CD4-positive, alpha-beta T cell treated with Interleukin-6 for 4 hours (primary cell): ENCODE data around the gene FRA10AC1.
"Not testable (repeated sequence)": the region's sequence is repeated elsewhere in the genome, so short reads cannot be mapped to it uniquely, and the experiment has no call there.

Experiments
- DNase-seq: peaks from one replicate; pipeline ENCODE4 v3.0.0-alpha.2; 2020; ENCODE audit warnings: mixed read lengths

Gene FRA10AC1

DNA sequence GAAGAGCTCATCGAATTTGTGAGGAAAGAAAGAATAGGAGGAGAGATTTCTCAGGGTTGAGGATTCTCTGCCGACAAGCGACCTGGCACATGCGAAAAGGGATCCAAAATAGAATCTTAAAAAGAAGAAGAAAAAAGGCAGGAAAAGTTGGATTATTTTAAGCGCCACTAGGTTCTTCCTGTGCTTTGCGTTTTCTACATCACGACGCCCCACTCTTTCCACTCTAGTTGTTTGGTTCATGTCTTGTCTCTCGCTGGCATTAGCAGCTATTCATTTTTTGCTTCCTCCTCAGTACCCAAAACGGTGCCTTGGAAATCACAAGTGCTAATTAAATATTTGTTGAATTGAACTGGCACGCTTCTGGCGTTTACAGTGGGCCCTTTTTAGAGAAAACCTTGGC is 674 bp upstream of the FRA10AC1 start:
- peak; percentile 5 for DNase-seq

DNA sequence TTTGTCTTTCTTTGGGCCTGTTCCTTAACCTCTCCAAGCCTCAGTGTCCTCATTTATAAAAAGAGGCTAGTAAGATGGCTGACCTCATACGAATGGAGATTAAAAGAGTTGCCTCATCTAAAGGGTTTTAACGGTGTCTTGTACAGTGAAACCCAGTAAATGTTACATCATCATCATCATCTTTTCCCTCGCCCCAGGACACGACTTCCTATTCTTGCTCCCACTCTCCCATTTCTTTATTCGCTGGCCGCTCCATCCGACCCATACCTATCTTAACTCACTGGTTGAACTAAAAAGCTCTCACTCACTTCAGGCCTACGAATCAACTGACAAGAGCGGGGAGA is 554 bp downstream of the FRA10AC1 start:
- DNase-seq, result no peak

DNA sequence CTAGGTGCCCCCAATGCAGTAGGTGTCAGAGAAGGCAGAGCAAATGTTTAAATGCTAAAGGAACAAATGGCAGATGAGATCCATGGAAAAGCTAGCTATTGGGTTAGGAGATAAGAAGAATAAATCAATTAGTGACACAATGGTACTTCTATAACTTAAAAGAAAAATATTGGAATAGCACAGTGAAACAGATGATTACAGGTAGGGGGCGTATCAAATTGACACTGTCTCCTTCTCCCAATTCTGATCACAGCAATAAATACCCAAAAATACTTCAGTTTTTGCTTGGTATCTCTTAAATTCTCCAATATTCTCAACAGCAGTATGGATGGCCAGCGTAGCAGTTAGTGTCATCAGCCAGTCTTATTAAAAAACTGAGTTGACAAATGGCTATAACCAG is 5.2 kb downstream of the FRA10AC1 start:
- no peak for DNase-seq

DNA sequence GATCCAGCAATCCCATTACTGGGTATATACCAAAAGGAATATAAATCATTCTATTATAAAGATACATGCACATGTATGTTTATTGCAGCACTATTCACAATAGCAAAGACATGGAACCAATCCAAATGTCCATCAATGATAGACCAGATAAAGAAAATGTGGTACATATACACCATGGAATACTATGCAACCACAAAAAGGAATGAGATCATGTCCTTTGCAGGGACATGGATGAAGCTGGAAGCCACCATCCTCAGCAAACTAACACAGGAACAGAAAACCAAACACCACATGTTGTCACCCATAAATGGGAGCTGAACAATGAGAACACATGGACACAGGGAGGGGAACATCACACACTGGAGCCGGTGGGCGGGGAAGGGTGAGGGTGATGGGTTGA is 5.8 kb downstream of the FRA10AC1 start:
- not testable (repeated sequence) for DNase-seq

DNA sequence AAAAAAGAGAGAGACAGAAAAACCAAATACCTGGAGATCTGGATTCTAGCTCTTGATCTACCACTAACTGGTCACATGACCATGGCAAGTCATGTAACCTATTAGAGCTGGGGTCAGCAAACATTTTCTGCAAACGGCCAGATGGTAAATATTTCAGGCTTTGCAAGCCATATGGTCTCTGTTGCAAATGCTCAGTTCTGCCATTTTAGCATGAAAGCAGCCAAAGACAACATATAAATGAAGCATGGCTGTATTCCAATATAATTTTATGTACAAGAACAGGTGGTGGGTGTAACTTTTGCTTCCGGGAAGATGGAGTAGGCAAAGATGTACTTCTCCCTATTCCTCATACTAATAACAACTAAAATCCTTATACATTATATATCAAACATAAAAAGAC is 6.7 kb downstream of the FRA10AC1 start:
- no peak for DNase-seq

DNA sequence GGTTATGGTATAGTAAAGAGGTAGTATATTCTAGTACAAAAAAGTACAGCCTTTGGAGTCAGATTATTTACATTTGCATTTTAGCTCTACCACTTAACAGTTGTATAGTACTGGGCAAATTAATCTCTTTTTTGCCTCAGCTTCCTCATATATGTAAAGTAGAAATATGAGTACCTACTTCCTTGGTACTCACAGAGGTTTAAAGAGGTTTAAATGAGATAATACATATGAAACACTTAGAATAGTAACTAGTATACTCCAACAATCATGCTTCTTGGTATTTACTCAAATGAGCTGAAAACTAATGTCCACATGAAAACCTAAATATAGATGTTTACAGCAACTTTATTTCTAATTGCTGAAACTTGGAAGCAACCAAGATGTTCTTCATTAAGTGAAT is 14.7 kb downstream of the FRA10AC1 start:
- DNase-seq, result no peak

DNA sequence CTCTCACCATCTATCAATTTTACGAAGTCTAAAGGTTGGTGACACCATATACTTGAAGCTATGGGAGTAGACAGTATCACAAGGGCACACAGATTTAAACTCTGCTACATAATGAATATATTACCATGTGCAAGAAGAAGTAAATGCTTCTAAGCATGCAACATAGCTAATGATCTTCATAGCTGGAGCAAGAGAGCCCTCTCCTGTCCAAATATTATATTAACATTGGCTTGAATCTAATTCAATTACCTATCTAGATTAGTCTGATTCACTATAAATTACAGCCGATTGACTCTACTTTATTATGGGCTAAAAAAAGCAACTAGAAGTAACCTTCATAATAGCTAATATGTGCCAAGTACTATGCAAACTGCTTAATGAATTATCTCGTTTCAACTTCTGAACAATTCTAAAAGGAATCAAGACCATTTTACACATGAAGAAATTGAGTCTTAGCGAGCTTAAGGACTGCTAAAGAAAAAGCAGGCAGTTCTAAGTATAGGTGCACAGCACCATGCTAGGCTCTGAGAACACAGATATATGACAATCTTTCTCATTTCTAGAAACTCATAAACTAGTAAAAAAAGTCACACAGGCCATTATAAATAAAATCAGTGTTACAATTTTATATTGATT is 21.9 kb downstream of the FRA10AC1 start:
- DNase-seq, result no peak

DNA sequence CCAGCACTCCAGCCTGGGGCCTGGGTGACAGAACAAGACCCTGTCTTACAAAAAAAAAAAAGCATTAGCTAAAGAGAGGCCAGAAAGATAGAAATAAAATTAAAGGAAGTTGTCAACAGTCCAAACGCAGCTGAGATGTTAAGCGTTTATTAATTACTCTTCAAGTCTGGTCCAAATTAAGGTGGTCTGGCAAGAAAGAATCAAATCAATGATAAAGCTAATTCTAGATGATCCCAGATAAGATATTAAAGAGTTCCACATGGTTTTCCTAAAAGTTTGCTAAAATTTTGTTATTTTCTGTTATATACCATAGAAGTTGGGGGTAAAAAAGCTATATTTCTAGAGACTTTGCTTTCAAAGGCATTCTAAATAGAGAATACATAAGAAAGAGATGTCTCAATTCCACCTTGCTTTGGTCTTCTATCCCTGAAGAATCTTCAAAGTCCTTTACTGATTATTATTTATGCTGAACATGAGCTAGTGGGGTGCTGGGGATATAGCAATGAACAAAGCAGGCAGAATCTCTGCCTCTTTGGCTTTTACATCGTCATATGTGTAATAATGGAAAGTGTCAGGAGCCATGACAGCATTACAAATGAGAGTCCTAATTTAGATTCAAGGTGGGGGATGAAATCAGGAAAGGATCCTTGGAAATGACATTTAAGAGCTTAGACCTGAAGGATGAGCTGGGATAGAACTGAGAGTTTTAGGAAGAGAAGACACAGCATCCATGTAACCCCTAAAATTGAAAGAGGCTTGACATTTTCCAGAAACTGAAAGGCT is 23.4 kb downstream of the FRA10AC1 start:
- DNase-seq, result no peak

DNA sequence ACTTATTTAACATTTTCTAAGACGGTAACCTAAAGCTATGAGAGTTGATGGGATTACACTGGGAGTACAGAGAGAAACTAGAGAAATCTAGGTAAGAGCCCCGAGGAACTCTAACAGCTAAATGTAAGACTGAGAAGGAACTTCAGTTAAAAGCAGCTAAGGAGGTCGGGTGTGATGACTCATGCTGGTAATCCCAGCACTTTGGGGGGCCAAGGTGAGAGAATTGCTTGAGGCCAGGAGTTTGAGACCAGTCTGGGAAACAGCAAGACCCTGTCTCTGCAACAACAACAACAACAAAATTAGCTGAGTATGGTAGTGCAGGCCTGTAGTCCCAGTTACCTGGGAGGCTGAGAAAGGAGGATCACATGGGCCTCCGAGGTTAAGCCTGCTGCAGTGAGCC is 24.0 kb downstream of the FRA10AC1 start:
- no peak for DNase-seq

DNA sequence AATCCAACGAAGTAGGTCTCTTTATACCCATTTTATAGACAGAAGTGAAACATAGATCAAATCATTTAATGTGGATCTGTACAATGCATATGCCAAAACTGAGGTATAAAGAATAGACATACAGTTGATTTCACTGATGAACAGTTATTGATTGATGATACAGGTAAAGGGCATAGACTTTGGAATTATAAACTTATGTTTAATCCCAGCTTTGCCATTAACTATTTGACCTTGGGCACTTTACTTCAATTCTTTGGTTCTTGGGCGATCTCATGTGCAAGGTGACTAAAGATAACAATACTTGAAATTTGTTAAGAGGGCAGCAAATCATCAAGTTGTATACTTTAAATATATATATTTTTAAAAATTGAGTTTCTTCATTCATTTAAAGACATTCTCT is 28.6 kb downstream of the FRA10AC1 start:
- DNase-seq, result no peak

DNA sequence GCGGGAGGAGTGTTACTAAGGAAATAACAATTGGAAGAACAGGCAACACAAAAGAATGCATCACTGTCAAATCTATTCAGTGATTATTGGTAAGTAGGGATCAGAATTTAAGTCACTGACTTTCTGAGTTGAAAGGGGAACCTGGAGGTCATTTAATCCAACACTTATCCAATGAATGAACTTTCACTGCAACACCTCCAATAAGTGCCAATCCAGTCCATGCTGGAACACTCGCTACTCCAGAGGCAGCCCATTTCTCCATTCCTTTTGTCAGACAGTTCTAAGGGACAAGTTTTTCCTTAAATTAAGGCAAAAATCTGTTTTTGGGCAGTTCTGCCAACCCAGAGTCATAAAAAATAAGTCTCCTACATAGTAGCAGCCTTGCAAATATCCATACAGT is 29.5 kb downstream of the FRA10AC1 start:
- no peak for DNase-seq

DNA sequence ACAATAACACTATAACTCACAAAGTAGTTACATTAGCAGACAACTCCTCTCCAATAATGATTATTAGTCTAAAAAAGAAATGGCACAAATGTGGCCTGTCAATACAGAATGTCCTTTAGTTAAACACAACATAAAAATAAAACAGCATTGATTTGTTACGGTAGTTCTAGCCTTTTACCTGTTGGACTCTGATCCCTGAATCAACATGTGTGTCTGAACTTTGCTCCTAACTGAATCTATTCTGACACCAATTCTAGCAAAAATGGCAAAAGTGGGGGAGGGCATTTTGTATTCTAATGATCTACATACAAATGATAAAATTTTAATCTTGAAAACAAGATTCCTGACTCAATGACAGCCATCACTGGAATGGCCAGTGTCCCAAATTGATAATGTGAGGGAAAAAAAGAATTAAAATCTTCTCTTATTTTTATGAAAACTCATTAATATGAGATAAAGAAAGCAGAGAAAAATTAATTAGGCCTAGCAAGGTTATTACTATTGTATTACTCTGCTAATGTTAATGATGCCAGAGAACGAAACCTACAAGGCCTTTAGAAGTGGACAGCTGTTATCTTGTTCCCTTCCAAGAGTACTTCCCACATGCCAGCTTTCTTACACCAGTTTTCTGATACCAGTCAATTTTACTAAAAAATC is 30.2 kb downstream of the FRA10AC1 start:
- no peak for DNase-seq

DNA sequence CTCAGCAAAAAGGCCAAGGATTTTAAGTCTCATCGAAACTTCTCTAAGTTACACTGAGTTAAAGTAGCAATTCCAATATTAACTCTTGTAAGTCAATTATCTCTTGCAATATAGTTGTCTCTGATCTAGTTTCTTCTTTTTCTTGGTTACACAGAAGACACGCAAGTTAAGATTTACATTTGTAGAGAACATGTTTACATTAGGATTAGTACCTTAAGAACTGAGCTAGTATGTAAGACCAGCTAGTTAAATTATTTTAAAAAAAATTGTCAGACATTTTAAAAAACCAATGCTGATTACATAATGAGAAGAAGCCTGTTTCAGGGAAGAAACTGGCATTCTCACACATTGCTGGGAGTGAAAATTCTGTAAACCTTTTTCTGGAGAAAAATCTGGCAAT is 31.4 kb downstream of the FRA10AC1 start:
- DNase-seq, result no peak

DNA sequence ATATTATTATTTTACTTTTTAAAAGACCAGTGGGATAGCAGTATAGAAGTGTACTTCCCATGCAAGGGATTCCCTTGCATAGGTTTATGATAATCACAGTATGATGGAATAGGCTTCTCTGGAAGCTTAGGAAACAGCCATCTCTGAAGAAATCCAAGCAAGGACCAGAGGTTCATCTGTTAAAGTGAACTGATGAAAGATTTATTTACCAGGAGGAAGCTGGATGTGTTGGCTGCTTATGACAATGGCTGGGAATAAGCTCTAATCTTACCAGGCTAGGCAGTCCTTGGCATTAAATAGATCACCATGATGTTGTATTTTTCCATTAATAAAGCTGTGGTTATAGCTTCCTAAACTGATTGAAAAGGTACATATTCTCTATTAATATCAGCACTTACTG is 32.0 kb downstream of the FRA10AC1 start:
- no peak for DNase-seq

DNA sequence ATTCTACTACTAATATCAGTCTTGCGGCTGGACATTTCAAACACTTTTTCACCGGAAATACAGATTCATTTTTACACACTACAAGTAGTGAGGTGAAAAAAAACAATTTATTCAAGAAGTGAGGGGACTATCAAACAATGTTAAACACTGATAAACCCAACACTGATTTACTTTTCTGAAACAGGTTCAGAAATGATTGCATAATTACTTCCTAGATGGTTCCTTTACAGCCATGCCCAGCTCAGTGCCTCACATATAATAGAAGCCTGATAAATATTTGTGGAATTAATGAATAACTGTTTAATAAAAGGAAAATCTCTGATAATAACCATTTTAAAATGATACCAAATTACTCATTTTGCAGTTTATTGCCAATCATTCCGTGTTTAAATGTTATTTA is 34.6 kb downstream of the FRA10AC1 start:
- DNase-seq, result no peak

DNA sequence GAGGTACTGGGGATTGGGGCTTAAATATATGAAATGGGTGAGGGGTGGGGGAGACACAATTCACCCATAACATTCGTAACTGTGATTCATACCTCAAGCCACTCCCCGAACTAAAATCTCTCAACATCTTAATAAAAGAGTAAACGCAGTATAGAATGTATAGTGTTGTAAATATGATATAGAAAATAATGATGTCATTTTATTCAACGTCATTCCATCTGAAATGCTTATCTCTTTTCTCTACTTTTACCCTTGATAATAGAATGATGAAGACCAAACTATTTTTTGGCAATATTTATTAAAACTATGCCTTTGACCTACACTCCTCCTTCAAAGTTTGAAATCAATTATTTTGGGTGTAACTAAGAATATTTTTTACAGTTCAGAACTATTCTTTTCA is 36.4 kb downstream of the FRA10AC1 start:
- DNase-seq, result no peak

DNA sequence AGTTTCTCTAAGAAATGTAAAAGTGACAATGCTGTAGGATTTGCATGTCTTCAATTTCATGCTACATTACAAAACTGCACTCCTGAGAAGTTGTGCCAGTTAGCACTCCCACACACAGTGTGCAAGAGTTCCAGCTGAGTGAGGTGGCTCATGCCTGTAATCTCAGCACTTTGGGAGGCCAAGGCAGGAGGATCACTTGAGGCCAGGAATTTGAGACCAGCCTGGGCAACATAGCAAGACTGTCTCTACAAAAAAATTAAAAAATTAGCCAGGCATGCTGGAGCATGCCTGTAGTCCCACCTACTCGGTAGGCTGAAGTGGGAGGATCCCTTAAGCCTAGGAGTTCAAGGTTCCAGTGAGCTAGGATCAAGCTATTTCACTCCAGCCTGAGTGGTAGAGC is 44.6 kb downstream of the FRA10AC1 start:
- no peak for DNase-seq

DNA sequence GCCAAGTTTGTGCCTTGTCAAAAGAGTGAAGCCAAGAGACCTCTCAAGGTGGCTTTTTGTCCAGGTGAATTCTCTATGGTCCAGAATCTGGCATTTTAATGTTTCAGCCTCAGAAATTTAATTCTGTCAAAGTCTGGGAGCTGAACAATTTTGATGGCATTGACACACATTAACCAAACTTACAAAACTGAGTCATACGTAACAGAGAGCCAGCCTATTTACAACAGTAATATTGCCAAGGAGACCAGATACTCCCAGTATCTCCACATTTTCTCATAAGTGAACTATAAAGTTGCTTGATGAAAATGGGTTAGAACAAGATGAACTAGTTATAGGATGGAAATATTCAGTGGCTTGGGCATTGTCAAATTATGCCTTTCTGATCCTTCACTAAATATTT is 46.2 kb downstream of the FRA10AC1 start:
- DNase-seq, result no peak

DNA sequence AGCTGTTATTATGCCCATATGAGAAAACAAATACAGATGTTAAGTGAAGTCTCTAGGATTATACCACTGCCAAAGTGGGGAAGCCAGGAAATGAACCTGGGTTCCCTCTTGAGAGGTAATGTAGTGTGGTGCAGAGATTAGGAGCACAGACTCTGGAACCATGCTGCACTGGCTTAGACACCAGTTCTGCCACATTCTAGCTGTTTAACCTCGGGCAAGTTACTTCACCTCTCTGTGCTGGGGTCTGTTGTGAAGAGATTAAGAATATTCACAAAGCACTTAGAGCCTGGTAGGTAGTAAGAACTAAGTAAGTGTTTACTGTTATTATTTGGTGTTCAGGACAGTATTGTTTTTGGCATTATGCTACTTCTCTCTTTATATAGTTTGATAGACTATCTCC is 48.2 kb downstream of the FRA10AC1 start:
- no peak for DNase-seq

DNA sequence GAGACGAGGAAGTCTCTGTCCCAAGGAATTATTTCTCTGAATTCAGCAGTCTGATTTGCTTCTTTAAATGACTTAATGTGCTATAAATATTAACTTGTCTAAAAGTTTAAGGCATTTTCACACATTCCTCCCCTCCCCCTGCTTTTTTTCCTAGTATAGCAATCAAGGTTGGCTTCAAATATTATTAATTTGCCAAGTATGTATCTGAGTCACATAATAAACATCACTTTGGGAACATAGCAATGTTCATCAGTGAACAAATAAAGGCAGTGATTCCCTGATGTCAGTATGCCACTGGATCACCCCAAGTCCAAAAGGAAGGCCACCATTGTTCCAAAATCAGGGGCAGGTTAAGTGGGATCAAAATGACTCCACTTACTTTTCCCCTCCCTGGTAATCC is 49.5 kb downstream of the FRA10AC1 start:
- no peak for DNase-seq

DNA sequence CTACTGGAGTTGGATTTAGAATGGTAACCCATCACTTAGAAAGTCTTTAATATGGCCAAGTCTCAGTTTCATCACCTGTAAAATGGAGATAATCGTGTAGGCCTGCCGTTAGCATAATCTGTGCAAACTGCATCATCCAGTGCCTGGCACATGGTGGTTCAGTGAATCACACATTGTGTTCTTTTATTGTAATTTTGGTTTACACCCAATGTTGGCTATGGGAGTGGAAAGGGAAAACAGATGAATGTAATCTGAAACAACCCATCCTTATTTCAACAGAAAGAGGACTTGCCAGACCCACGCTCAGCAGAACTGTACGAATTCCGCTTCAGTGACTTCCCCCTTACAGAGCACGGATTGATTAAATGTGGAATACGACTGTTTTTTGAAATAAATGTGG is 62.6 kb downstream of the FRA10AC1 start:
- DNase-seq, result no peak

DNA sequence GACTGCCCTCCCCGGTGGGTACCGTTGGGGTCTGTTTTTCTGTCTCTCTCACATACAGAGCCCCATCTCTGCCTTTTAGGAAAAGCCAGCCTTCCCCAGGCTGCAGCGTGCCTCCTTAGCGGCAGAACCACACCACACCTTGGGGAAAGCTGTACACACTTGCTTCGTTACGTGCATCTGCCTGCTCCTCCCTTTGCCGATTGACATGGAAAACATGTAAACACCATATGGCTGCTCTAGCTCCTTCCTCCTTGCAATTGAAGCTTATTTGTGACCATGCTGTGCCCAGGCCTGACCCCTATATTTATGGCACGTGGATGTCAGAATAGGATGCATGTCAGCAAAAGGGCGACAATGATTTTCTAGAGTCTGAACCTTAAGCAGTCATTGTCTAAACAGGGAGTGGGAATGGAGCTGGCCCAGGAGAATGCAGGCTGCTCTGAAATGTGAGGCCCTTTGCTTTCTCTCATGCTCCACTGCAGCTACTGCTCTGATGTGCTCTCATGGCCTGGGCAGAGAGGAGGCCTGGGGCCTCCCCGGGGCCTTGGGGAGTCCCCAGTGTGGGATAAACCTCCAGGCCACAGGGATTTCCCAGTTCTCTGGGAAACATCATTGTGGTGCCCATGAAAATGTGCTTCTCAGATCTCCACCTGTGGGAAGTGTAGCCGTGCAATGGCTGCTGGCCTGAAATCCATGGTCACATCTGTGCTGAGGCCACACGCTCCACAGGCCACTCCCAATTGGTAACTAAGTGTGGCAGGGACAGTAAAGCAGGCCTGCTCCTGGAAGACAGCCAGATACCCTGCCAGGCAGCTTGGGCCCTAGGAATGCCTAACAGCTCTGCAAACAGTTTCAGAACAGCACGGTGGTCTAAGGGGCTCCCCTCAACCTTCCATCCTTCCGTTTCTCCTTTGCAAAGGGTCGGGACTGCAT is 71.5 kb downstream of the FRA10AC1 start:
- no peak for DNase-seq

DNA sequence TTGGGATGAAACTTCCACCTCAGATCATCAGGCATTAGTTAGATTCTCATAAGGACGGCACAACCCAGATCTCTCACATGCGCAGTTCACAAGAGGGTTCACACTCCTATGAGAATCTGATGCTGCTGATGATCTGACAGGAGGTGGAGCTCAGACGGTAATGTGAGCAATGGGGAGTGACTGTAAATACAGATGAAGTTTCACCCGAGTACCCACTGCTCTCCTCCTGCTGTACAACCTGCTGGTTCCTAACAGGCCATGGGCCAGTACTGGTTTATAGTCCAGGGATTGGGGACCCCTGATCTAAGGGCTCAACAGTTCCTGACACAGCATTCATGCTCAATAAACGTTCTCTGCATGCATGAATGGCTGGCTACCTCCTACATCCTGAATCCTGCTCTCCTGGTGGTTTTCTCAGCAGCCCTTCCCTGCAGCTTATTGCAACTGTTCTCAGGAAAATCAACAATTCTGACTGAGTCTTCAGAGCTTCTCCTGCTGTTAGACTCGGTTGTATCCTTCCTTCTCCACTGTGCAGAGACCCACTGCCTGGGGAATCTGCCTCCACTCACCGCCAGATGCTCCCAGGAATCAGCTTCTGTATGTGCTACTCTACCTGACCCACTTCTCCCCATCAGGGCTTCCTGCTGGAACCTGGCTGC is 72.6 kb downstream of the FRA10AC1 start:
- no peak for DNase-seq
